HTR-8/SVneo (cell line): Measurements from ENCODE around the gene SYT2.
"Not testable (repeated sequence)": the region's sequence is repeated elsewhere in the genome, so short reads cannot be mapped to it uniquely, and the experiment has no call there.

Experiments
- DNase-seq: peaks from one replicate; pipeline ENCODE4 v3.0.0; 2011; ENCODE audit warnings: low spot score, mixed read lengths; ENCODE audit not compliant: insufficient read length
- FAIRE-seq: peaks from 2 replicates; lab custom pipeline; 2011; peaks lifted over from hg19 to GRCh38; lab: Jason Lieb, UNC

Gene SYT2

DNA sequence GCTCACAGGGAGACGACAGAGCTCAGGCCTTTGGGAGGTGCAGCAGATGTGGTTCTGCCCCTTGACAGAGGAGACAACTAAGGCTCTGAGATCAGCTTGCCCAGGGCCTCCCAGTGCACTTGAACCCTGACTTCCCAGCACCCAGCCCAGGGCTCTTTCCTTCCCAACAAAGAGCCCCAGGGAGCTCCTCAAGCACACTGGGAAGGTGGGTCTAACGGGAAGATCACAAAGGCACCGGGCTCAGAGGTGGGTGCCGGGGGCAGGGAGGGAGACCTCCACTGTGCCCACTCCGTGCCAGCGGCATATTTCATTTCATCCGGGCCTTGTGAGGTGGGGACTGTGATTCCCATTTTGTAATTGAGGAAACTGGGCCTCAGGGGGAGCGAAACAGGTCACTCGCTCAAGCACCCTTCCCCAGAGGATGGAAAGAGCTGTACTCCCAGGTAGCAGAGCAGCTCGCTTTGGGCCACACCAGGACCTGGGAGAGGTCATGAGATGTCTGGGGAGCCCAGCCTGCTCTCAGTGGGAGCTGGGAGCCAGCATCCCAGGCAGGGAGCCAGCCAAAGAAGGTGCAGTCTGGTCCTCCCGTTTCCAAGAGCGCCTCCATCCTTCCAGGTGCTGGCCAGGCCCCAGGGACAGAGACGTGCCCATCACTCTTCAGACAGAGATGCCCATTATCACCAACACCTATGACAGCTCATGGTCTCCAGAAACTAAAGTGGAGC, 82.3 kb downstream of the SYT2 start:
- FAIRE-seq: no peak

DNA sequence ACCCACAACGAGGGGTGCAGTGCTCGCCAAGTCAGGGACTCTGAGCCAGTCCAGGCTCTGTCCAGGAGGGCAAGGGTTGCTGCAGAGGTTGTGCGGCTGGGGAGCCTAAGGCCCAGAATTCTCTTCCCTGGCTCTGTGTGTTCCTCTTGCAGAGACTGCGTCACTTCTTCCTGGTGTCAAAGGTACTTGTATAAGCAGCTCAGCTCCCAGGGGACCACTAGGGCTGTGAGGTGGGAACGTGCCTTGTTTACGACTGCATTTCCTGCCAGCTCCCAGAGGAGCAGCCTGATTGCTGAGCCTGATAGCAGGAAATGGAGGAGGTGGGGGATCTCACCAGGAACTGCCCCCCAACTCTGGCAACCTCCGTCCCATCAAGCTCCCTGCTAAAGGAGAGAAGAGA, 83.2 kb downstream of the SYT2 start:
- FAIRE-seq, DNase-seq: not testable (repeated sequence)

More for the DNA sequence above, 82.3 kb downstream of the SYT2 start:
- DNase-seq: no peak

DNA sequence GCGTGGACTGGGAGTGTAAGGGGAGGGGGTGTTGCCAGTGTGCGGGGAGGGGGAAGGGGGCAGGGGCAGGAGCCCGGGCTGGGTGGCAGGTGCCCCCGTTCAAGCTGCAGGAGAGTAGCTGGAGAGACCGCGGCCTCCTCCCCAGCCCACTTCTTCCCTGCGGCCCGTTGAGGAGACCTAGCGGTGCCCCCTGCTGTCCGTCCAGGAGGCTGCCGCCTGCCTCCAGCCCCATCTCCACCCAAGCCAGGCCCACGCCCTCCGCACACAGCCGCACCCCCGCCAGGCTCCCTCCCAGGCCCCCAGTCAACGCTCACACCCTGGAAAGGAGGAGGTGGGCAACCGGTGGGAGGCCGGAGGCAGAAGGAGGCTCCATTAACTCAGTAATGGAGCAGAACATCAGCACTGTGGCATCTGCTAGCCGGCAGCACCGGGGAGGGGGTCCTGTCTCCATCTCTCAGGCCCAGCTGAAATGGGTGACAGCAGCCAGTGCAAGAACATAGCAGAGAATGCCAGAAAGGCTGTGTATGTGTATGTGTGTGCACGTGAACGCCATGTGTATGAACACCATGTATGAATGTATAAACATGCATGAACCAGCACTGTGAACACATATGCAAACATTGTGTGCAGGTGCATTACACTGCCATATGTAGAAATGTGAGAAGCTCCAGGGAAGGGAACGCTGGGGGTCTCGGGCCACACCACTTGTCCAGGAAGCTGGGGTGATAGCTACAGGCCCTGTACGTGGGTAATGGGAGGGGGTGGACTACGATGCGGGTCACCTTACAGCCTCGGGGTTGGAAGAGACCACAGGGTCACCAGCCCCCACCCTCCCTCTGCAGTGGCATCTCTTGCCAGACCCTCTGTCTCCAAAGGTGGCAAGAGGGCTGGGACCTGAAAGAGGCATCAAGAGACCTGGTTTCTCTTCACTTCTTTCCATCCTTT, 84.6 kb downstream of the SYT2 start:
- DNase-seq (peak; percentile 67), FAIRE-seq (no peak)

DNA sequence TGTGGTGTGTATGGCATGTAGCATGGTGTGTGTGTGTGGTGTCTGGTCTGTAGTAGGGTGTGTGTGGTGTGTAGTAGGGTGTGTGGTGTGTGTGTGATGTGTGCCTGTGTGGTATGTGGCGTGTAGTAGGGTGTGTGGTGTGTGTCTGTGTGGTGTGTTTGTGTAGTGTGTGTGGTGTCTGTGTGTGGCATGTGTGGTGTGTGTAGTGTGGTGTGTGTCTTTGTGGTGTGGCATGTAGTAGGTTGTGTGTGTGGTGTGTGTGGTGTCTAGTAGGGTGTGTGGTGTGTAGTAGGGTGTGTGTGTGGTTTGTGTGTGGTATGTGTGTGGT, 85.5 kb downstream of the SYT2 start:
- DNase-seq: no peak
- FAIRE-seq: peak; percentile 100

DNA sequence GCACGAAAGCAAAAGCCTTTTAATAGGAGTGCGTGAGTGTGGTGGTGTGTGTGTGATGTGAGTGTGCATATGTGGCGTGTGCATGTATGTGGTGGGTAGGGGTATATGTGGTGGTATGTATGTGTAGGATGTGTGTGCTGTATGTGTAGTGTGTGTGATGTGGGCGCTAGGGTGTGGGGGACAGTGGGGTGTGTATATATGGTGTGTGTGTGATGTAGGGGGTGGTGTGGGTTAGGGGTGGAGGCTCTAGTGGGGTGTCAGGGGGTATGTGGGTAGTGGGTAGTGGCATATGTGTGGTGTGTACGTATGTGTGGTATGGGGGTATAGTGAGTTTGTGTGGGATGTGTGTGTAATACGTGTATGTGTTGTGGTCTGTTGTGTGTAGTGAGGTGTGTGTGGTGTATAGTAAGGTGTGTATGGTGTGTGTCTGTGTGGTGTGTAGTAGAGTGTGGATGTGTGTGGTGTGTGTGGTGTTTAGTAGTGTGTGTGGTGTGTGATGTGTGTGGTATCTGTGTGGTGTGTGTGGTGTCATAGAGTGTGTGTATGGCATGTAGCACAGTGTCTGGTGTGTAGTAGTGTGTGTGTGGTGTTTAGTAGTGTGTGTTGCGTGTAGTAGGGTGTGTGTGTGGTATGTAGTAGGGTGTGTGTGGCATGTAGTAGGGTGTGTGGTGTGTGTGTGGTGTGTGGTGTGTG, 86.0 kb downstream of the SYT2 start:
- FAIRE-seq (no peak), DNase-seq (no peak)

DNA sequence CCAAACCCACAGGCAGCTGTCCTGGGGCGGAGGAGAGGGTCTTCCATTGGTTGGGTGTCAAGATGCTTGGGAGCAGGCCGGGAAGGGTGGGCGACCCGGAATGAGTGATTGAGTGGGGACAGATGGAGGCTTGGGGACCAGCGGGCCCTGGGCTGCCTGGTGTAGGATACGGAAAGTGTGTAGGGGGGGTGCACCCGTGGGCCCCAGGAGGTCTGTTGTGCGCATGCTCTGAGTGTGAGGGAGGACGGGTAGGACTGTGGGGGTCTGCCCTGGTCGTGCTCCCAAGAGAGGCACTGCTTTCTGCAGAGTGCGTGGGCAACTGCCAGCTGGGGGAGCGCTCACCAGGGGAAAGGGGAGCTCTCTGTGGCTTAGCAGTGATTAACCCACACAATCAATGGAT, 86.8 kb downstream of the SYT2 start:
- DNase-seq, FAIRE-seq: not testable (repeated sequence)

- no peak for FAIRE-seq
- DNase-seq: no peak
These were observed 87.2 kb downstream of the SYT2 start for GRCh38 chr1:202623075-202623474.

DNA sequence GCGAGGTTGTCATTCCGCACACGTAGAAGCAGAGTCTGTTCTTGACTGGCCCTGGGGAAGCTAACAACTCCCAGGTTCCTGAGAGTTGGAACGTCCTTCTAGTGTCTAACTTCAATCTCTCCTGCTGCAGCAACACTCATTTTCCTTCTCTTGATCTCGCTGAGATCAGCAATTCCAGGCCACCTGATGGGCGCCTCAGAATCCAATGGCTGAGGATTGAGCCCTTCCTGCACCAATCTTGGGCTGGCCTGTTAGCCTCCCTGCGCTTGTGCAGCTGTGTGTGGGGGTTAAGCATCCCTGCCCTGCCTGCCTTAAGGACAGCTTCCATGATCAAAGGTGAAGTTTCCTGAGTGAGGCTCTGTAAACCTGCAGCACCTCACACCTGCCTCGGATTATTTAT, 87.9 kb downstream of the SYT2 start:
- no peak for FAIRE-seq
- DNase-seq: no peak

- no peak for FAIRE-seq
- DNase-seq: no peak
These were observed 88.8 kb downstream of the SYT2 start for GRCh38 chr1:202621446-202621845.

GRCh38 chr1:202620036-202620435, 90.2 kb downstream of the SYT2 start:
- FAIRE-seq, DNase-seq: not testable (repeated sequence)

DNA sequence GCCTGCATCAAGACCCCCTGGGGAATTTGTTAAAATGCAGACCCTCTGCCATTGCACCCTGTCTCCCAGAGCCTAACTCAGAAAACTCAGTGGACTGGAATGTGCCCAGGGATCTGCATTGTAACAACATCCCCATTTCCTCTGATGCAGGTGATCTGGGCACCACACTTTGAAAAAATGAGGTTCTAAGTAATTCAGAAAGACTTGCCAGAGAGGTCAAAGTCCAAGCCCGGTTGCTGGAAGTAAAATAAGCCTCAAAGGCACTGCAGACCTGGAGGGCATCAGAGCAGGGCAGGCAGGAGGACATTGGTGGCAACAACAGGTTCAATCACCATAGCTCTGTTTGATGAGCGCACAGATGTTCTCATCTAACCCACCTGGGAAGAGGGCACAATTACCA, 90.7 kb downstream of the SYT2 start:
- FAIRE-seq (no peak), DNase-seq (no peak)

DNA sequence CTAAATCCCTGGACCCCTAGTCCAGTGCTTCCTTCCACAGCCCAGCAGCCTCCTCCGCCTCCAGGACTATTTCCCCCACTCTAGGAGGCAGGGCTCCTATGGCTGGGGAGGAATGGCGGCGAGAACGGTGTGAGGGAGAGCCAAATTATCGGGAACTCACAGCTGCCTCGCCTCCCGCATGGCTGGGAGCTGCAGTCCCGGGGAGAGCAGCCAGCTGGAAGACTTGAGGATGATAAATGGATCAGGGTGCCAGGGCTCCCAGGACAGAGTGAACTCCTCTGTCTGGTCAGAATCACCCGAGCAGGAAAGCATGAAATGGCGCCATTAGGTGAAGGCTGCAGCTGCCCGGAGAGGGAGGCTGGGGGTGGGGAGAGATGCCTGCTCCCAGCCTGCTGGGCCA, 91.2 kb downstream of the SYT2 start:
- not testable (repeated sequence) for DNase-seq, FAIRE-seq

GRCh38 chr1:202616355-202616915, 93.8 kb downstream of the SYT2 start:
- no peak for FAIRE-seq
- DNase-seq: no peak

- no peak for FAIRE-seq
- peak; percentile 36 for DNase-seq
These were observed 94.5 kb downstream of the SYT2 start for GRCh38 chr1:202615501-202616354.

- FAIRE-seq, DNase-seq: not testable (repeated sequence)
These were observed 95.1 kb downstream of the SYT2 start for GRCh38 chr1:202615208-202615500.

DNA sequence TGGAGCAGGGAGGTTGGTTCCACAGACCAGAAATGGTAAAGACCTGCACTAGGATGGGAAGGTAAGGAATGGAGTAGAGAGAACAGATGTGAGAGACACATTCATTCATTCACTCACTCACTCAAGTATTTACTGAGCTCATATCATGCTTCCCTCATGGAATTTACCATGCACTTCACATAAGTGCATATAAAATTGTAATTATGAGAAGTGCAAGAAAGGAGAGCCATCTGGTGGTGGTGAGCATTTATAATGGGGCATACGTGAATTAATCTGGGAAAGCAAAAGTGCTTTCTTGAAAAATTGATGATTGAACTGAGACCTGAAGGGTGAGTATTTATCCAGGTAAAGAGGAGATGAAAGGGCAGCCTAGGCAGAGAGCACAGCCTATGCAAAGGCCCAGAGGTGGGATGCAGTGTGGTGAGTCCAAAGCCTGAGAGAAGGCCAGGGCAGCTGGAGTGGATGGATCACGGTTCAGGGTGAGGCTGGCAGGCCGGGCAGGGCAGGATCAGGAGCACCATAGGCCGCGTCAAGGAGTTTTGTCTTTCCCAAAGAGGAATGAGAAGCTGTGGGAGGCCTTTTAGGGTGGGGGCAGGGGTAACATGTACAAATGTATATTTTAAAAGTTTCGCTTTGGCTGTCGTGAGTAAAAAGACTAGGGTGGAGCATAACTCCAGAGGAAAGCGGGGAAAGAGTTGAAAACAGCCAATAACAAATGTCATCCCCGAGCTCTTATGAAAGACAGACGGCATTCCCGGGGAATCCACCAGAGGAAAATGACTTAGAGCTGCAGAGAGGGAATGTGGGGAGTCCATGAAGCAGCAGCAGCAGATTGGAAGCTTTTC, 95.7 kb downstream of the SYT2 start:
- not testable (repeated sequence) for FAIRE-seq

DNA sequence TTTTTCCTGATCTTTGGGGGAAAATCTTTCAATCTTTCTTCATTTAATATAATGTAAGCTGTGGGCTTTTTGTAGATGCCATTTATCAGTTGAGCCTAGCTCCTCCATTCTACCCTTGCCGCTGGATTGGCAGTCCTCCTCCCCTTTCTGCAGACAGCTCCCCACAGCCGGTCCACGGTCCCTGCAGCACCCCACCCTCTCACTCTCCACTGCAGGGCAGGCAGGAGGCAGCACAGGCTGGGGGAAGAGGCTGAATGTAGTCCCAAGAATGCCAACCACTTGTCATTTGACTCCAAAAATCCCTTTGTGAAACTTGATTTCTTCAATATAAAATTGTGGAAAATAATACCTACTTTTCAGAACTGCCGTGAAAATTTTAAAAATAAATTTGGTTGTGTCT, 96.7 kb downstream of the SYT2 start:
- DNase-seq: no peak
- FAIRE-seq: no peak

More for the DNA sequence above, 95.7 kb downstream of the SYT2 start:
- DNase-seq: not testable (repeated sequence)

GRCh38 chr1:202612036-202612435, 98.2 kb downstream of the SYT2 start:
- not testable (repeated sequence) for FAIRE-seq, DNase-seq

DNA sequence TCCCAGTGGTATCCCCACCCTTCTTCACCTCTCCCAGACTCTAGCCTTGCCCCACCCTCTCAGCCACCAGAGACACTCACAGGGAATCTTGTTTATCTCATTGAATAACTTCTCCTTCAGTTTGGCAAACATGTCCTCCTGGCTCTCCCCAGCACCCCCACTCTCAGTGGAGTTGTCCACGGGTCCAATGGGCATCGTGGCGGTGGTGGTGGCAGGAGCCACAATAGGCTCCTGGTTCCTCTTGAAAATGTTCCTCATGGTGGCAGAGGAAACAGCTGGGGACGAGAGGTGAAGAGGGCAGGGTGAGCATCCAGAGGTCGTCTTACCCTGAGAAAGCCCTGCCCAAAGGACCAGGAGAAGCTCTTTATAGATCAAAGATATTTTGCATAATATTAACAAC, 104.7 kb downstream of the SYT2 start:
- DNase-seq (no peak), FAIRE-seq (no peak)
